CD4-positive, alpha-beta T cell (primary cell): Measurements from ENCODE around the gene ATIC. TPM values are rescaled to one million over a fixed set of nuclear protein-coding genes. Genes with fewer than 3 reads are reported as not detected.
A peak's percentile ranks its signal among the peaks of the same experiment; 100 is the strongest.

Experiments used
- ATAC-seq: fragments of 200-7000 bp; cut with Tn5 transposase; one replicate; pipeline ENCODE4 v1.10.0; 2022; ENCODE audit warnings: mild to moderate bottlenecking; ENCODE audit not compliant: poor library complexity
- CTCF ChIA-PET: fragments of 350-600 bp; sonication (Branson Sonifier 250); formaldehyde crosslinking; loops from one replicate; lab custom pipeline; 2021; ENCODE audit warnings: antibody characterized with exemption, inconsistent platforms; lab: Charles Lee
- POLR2A ChIA-PET: fragments of 350-600 bp; sonication (Branson Sonifier 250); formaldehyde crosslinking; loops from one replicate; lab custom pipeline; 2021; ENCODE audit warnings: antibody characterized with exemption, inconsistent platforms; lab: Charles Lee
- DNase-seq, 14 experiments: peaks; one replicate each; pipeline ENCODE4 v3.0.0-alpha.2; 2013 to 2020; ENCODE audit warnings: mixed read lengths in 2 of 14
- H3K27ac ChIP-seq, 2 donors: one replicate each; pipeline versions ENCODE4 v1.5.1 to v1.7.0; 2013; ENCODE audit warnings: low read length in 2 of 2, low read depth in 1 of 2, mild to moderate bottlenecking in 1 of 2
- H3K27me3 ChIP-seq, 2 experiments: 1 replicate in 1 of 2; 2 replicates in 1 of 2; pipeline versions ENCODE4 v1.6.1 to v1.7.0; 2013; ENCODE audit warnings: low read length in 2 of 2, control low read depth in 1 of 2, mild to moderate bottlenecking in 1 of 2, moderate library complexity in 1 of 2; ENCODE audit not compliant: insufficient read depth in 2 of 2, control insufficient read depth in 1 of 2
- H3K36me3 ChIP-seq: one replicate; pipeline ENCODE4 v1.6.1; 2013; ENCODE audit warnings: low read length, control low read depth; ENCODE audit not compliant: insufficient read depth
- H3K4me1 ChIP-seq: one replicate; pipeline ENCODE4 v1.6.1; 2013; ENCODE audit warnings: low read length, control low read depth; ENCODE audit not compliant: insufficient read depth
- H3K4me3 ChIP-seq: one replicate; pipeline ENCODE4 v1.5.1; 2013; ENCODE audit warnings: mild to moderate bottlenecking, low read length, moderate library complexity
- H3K9me3 ChIP-seq, 2 experiments: 1 replicate in 1 of 2; 2 replicates in 1 of 2; pipeline versions ENCODE4 v1.6.1 to v1.7.0; 2013; ENCODE audit warnings: low read length in 2 of 2, mild to moderate bottlenecking in 2 of 2, control low read depth in 1 of 2, moderate library complexity in 1 of 2; ENCODE audit not compliant: control insufficient read depth in 1 of 2, insufficient read depth in 1 of 2
- H3K27ac Mint-ChIP-seq: one replicate; pipeline ENCODE4 v1.8.0; 2020; ENCODE audit warnings: mixed read lengths
- H3K27me3 Mint-ChIP-seq: one replicate; pipeline ENCODE4 v1.8.0; 2021; ENCODE audit warnings: mixed read lengths
- H3K36me3 Mint-ChIP-seq: one replicate; pipeline ENCODE4 v1.8.0; 2021; ENCODE audit warnings: low read depth, mixed read lengths
- H3K4me1 Mint-ChIP-seq: one replicate; pipeline ENCODE4 v1.8.0; 2021; ENCODE audit warnings: low read depth, mixed read lengths
- H3K4me3 Mint-ChIP-seq: one replicate; pipeline ENCODE4 v1.8.0; 2020; ENCODE audit warnings: mild to moderate bottlenecking, mixed read lengths
- H3K9me3 Mint-ChIP-seq: one replicate; pipeline ENCODE4 v1.8.0; 2020; ENCODE audit warnings: mixed read lengths
- intact Hi-C, 2 experiments: fragments of 100-400 bp; cut with DNase I in 1 of 2; cut with micrococcal nuclease in 1 of 2; formaldehyde crosslinking; loops; one replicate each; pipeline versions ENCODE4 v1.15.1 to v1.9.0; 2023 to 2025; cut with DNase I, micrococcal nuclease
- total RNA-seq, 174 experiments: library from RNA in 2 of 174; stranded (reverse) in 2 of 174; gene quantifications; one replicate each; pipeline ENCODE4 v1.2.3 and lab custom pipeline; 2021 to 2026
- TF ChIP-seq, protein P1 (sequence below): fragments of 200-600 bp; IDR thresholded peaks from one replicate; pipeline ENCODE4 v1.8.0; 2022; ENCODE audit warnings: antibody characterized with exemption, mild to moderate bottlenecking

Gene ATIC
- total RNA-seq, 2 experiments from 2014 or later: 40.5 to 43.3 TPM

DNA sequence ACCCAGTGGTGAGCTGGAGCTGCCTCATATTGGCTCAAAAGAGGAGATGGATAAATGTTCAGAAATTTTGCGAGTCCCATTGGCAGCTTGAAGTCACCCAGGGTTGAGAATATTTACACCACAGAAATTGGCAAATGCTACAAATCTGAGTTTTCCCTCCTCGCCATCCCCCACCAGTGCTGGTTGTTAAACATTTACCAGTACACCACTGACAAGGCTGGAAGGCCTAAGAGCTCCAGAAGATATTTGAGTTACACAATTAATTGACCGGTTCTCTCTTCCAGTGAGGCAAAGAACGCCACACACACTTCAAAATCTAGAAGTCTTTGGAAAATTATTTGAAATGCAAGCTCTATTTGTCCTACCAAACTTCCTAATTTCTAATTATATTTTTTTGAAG is 47.5 kb upstream of the ATIC start:
- H3K9me3 ChIP-seq: no peaks in the 10 kb centered on the region
- no peak for DNase-seq
- no peak overlapping the region for H3K27ac ChIP-seq
- POLR2A ChIA-PET: no interaction called here
- H3K4me1 ChIP-seq: no peaks in the 10 kb centered on the region
- H3K9me3 Mint-ChIP-seq: no peaks in the 10 kb centered on the region
- TF ChIP-seq, protein P1, sequence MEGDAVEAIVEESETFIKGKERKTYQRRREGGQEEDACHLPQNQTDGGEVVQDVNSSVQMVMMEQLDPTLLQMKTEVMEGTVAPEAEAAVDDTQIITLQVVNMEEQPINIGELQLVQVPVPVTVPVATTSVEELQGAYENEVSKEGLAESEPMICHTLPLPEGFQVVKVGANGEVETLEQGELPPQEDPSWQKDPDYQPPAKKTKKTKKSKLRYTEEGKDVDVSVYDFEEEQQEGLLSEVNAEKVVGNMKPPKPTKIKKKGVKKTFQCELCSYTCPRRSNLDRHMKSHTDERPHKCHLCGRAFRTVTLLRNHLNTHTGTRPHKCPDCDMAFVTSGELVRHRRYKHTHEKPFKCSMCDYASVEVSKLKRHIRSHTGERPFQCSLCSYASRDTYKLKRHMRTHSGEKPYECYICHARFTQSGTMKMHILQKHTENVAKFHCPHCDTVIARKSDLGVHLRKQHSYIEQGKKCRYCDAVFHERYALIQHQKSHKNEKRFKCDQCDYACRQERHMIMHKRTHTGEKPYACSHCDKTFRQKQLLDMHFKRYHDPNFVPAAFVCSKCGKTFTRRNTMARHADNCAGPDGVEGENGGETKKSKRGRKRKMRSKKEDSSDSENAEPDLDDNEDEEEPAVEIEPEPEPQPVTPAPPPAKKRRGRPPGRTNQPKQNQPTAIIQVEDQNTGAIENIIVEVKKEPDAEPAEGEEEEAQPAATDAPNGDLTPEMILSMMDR: no peak
- peaks cover 5% of the 10 kb centered on the region for H3K27me3 Mint-ChIP-seq
- no peak for ATAC-seq
- no peaks in the 10 kb centered on the region for H3K36me3 ChIP-seq
- H3K27ac Mint-ChIP-seq: no peak overlapping the region
- no peak overlapping the region for H3K4me3 Mint-ChIP-seq
- CTCF ChIA-PET: no interaction called here
- no peak overlapping the region for H3K4me3 ChIP-seq
- H3K4me1 Mint-ChIP-seq: no peaks in the 10 kb centered on the region
- no peaks in the 10 kb centered on the region for H3K36me3 Mint-ChIP-seq
- intact Hi-C loops: no loop called here
- no peaks in the 10 kb centered on the region for H3K27me3 ChIP-seq

DNA sequence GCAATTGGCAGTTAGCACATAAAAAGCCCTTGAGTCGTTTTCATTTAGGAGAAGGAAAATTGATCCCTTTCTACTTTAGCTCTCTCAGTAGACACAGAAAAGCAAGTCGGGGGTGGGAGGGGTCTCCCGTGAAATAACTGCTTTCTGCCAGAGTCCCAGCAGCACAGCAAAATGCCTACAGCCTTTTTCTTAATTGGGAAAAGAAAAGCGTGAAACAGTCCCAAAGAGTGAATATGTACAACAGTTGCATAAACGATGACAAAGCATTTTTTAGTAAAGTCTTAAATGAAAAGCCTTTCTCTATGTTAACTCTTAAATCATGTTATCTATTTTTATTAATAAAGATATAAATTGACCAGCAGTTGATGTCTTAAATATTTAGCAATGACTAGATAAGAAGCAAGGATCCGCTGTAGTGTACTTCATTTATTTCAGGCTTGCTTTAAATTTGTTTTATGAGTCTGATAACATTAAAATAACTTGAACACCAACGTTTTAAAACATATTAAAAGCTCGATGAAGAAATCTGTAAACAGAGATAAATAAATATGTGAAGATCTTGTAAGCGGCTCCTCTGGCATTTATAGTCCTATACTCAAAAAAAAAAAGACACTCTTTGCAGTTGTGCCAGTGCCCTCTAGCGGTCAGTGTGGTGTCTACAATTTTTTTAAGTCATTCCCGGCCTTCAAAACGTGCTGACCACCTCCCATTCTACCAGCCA is 42.3 kb upstream of the ATIC start:
- Mint-ChIP-seq H3K4me1 (no peaks in the 10 kb centered on the region), H3K4me3 (no peak overlapping the region), H3K36me3 (no peaks in the 10 kb centered on the region), H3K27ac (no peak overlapping the region), H3K27me3 (no peaks in the 10 kb centered on the region), H3K9me3 (no peaks in the 10 kb centered on the region)
- ATAC-seq: no peak
- H3K4me3 ChIP-seq: no peak overlapping the region
- H3K4me1 ChIP-seq: no peaks in the 10 kb centered on the region
- H3K27ac ChIP-seq: no peak overlapping the region
- TF ChIP-seq, protein P1: peak; percentile 91
- no peaks in the 10 kb centered on the region for H3K36me3 ChIP-seq
- intact Hi-C loops: loop anchor here (2.0 to 5.0 kb wide), 2 partner anchors 651 to 1462 kb away; no protein-coding TSS in a partner anchor
- ChIA-PET POLR2A (no interaction called here), CTCF (interaction anchor here (0.6 to 1.3 kb wide), 7 partner anchors 19 to 1983 kb away, joined by 3 to 5 read pairs (median 3); partner anchors contain the start of gene ATIC)
- peak; percentile 16 to 79 (median 41) for DNase-seq
- H3K27me3 ChIP-seq: no peaks in the 10 kb centered on the region
- no peaks in the 10 kb centered on the region for H3K9me3 ChIP-seq

DNA sequence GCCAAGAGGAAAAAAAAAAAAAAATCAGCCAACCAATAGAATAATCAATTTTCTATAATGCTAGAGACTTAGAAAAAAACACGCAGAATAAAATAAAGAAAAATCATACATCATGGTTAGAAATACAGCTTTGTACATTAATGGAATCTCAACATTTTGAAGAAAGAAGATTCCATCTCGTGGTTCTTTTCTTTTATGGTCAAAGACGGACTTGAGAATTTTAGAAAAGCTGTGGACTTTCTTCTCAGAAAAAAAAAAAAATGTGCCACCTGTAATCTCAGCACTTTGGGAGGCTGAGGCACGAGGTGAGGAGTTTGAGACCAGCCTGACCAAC is 41.8 kb upstream of the ATIC start:
- intact Hi-C loops: loop anchor here in 1 of 2 experiments (2.0 kb wide), 1 partner anchor 651 kb away; no protein-coding TSS in a partner anchor
- Mint-ChIP-seq H3K4me3 (no peak overlapping the region), H3K27ac (no peak overlapping the region), H3K27me3 (peaks cover 5% of the 10 kb centered on the region), H3K36me3 (no peaks in the 10 kb centered on the region), H3K9me3 (no peaks in the 10 kb centered on the region), H3K4me1 (no peaks in the 10 kb centered on the region)
- no peaks in the 10 kb centered on the region for H3K27me3 ChIP-seq
- POLR2A ChIA-PET: no interaction called here
- no peaks in the 10 kb centered on the region for H3K4me1 ChIP-seq
- DNase-seq (no peak), ATAC-seq (no peak)
- no peak overlapping the region for H3K4me3 ChIP-seq
- CTCF ChIA-PET: interaction anchor here (0.6 to 1.3 kb wide), 8 partner anchors 18 to 1984 kb away, joined by 3 to 5 read pairs (median 3); partner anchors contain the start of gene ATIC
- no peaks in the 10 kb centered on the region for H3K9me3 ChIP-seq
- H3K27ac ChIP-seq: no peak overlapping the region
- no peaks in the 10 kb centered on the region for H3K36me3 ChIP-seq
- TF ChIP-seq, protein P1: peak; percentile 56
